Ishikawa (cell line): ENCODE data around the gene ASPA.

ENCODE experiments used
- USF1 ChIP-seq: IDR thresholded peaks from 2 replicates; pipeline ENCODE4 v1.6.1; 2012

The ASPA gene

GRCh38 chr17:3552916-3553315, 77.1 kb downstream of the ASPA start:
- no peak for TF ChIP-seq USF1
